K562 (cell line): ENCODE results near the gene NFS1.

Experiments
- ATF2 ChIP-seq: sonication (generic); formaldehyde crosslinking; IDR thresholded peaks from 2 replicates; pipeline ENCODE4 v1.8.1; 2022; ENCODE audit warnings: missing genetic modification reagents
- HDAC6 ChIP-seq: IDR thresholded peaks from 2 replicates; pipeline ENCODE4 v1.6.1; 2012; ENCODE audit warnings: low read depth, mild to moderate bottlenecking, control low read depth, inconsistent platforms, low read length, moderate library complexity
- MYC ChIP-seq, 2 experiments: fragments of 250-450 bp in 1 of 2; sonication (Bioruptor Pico) in 1 of 2; IDR thresholded peaks; 2 replicates each; pipeline versions ENCODE4 v1.5.1 to v1.6.1; 2012 to 2021; ENCODE audit warnings: low read depth in 2 of 2, borderline replicate concordance in 1 of 2, improper control_type of control experiment in 1 of 2, low read length in 1 of 2, mild to moderate bottlenecking in 1 of 2, moderate library complexity in 1 of 2
- POLR2A ChIP-seq: fragments of 450-650 bp; conservative IDR thresholded peaks from 2 replicates; pipeline ENCODE4 v1.6.1; 2016

GRCh38 chr20:35632539-35633115 is 66.5 kb downstream of the NFS1 start:
- TF ChIP-seq ATF2 (CRISPR knock-in tag): no peak
- TF ChIP-seq MYC (IDR thresholded peaks at IDR 0.05; ENCODE audit: low read depth, low read length): no peak
- TF ChIP-seq MYC (CRISPR knock-in tag; IDR thresholded peaks at IDR 0.05; ENCODE audit: borderline replicate concordance, low read depth): no peak
- no peak for TF ChIP-seq POLR2A
- no peak for TF ChIP-seq HDAC6
